SH-SY5Y (cell line): ENCODE measurements around the gene CXCR5.

Source experiments
- GATA2 ChIP-seq: IDR thresholded peaks from 2 replicates; pipeline ENCODE4 v1.6.1; 2011; ENCODE audit warnings: mild to moderate bottlenecking, low read depth, low read length
- GATA3 ChIP-seq: IDR thresholded peaks from 2 replicates; pipeline ENCODE4 v1.6.1; 2011; ENCODE audit warnings: low read depth, mild to moderate bottlenecking, low read length, moderate library complexity

GRCh38 chr11:118917481-118918127 lies 33.9 kb downstream of the CXCR5 start:
- no peak for TF ChIP-seq GATA2
- no peak for TF ChIP-seq GATA3
